ENCODE data around the gene UPK2. TPM values are rescaled to one million over a fixed set of nuclear protein-coding genes. Genes with fewer than 3 reads are reported as not detected.

The UPK2 gene
- total and polyA plus RNA-seq, 2 of the 13 experiments (the other 11 are each of a cell fraction or from before 2014, with no cell fraction given) = not detected

DNA sequence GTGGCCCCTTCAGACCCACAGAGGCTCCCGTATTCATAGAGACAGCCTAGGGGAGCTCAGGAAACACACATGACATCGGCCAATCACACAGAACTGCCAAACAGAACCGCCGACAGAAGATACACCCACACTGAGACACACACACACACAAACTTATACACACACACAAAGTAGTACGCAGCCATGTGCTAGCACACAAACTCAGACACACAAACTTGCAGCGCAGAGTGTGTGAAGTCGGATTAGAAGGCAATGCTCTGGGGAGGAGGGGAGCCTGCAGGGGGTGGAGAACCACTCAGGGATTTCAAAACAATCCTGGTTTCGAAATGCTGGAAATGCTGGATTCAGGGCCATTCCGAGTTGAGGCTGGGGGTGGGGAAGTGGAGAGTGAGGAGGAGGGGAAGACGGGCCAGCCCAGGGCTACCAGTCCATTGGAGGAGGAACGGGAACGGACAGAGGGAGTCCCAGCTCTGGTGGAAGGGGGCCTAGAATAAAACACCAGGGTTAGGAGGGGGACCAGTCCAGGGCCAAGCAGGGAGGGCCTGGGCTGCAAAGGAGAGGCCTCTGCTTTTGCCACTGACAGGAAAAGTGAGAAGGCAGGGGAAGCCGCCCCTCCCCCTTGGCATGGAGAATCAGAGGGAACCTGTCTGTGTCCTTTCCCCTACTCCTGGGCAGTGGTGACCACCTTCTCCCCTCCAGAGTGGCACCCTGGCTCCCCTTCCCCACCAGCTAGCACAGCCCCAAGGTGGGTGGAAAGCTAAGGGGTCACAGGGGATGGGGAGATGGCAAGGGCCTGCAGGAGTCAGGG is 34.8 kb upstream of the UPK2 start (continued):
- TF ChIP-seq, protein P1, sequence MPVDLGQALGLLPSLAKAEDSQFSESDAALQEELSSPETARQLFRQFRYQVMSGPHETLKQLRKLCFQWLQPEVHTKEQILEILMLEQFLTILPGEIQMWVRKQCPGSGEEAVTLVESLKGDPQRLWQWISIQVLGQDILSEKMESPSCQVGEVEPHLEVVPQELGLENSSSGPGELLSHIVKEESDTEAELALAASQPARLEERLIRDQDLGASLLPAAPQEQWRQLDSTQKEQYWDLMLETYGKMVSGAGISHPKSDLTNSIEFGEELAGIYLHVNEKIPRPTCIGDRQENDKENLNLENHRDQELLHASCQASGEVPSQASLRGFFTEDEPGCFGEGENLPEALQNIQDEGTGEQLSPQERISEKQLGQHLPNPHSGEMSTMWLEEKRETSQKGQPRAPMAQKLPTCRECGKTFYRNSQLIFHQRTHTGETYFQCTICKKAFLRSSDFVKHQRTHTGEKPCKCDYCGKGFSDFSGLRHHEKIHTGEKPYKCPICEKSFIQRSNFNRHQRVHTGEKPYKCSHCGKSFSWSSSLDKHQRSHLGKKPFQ (CRISPR knock-in tag; IDR thresholded peaks at IDR 0.05; ENCODE audit: insufficient replicate concordance) = no peak
- TF ChIP-seq NFYB (CRISPR knock-in tag; IDR thresholded peaks at IDR 0.05) (0 out of 2 replicates have a peak, but pooled peaks have one; percentile 7), ZNF20 (CRISPR knock-in tag; IDR thresholded peaks at IDR 0.05) (no peak), ZFP90 (CRISPR knock-in tag; IDR thresholded peaks at IDR 0.05; ENCODE audit: borderline replicate concordance) (no peak; the same call in 1 of the 2 replicates), FOXK2 (IDR thresholded peaks at IDR 0.05) (no peak), ZNF329 (CRISPR knock-in tag; IDR thresholded peaks at IDR 0.05; ENCODE audit: low read depth) (no peak), KLF15 (CRISPR knock-in tag; IDR thresholded peaks at IDR 0.05; ENCODE audit: borderline replicate concordance) (no peak), ZMYM4 (CRISPR knock-in tag; IDR thresholded peaks at IDR 0.05) (peak; percentile 61), ZNF709 (CRISPR knock-in tag; IDR thresholded peaks at IDR 0.05) (no peak), ZNF530 (CRISPR knock-in tag; IDR thresholded peaks at IDR 0.05; ENCODE audit: low read depth) (no peak), ZNF326 (CRISPR knock-in tag; IDR thresholded peaks at IDR 0.05; ENCODE audit: borderline replicate concordance) (no peak), HOXA3 (CRISPR knock-in tag; IDR thresholded peaks at IDR 0.05) (no peak), NFRKB (IDR thresholded peaks at IDR 0.05) (no peak), KLF12 (CRISPR knock-in tag; IDR thresholded peaks at IDR 0.05; ENCODE audit: borderline replicate concordance) (no peak), ZFYVE20 (CRISPR knock-in tag; IDR thresholded peaks at IDR 0.05; ENCODE audit: borderline replicate concordance, low read depth) (no peak), HMG20B (CRISPR knock-in tag; conservative IDR thresholded peaks at IDR 0.05) (peak; percentile 70; the same call in 1 of the 2 replicates), HOXA5 (CRISPR knock-in tag; IDR thresholded peaks at IDR 0.05) (0 out of 2 replicates have a peak, but pooled peaks have one; percentile 15), ZNF607 (CRISPR knock-in tag; IDR thresholded peaks at IDR 0.05; ENCODE audit: borderline replicate concordance) (no peak)
- TF ChIP-seq, protein P2, sequence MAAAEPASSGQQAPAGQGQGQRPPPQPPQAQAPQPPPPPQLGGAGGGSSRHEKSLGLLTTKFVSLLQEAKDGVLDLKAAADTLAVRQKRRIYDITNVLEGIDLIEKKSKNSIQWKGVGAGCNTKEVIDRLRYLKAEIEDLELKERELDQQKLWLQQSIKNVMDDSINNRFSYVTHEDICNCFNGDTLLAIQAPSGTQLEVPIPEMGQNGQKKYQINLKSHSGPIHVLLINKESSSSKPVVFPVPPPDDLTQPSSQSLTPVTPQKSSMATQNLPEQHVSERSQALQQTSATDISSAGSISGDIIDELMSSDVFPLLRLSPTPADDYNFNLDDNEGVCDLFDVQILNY (CRISPR knock-in tag; conservative IDR thresholded peaks at IDR 0.05) = no peak
- TF ChIP-seq, protein P3, sequence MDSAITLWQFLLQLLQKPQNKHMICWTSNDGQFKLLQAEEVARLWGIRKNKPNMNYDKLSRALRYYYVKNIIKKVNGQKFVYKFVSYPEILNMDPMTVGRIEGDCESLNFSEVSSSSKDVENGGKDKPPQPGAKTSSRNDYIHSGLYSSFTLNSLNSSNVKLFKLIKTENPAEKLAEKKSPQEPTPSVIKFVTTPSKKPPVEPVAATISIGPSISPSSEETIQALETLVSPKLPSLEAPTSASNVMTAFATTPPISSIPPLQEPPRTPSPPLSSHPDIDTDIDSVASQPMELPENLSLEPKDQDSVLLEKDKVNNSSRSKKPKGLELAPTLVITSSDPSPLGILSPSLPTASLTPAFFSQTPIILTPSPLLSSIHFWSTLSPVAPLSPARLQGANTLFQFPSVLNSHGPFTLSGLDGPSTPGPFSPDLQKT (CRISPR knock-in tag; IDR thresholded peaks at IDR 0.05; ENCODE audit: borderline replicate concordance) = no peak
- TF ChIP-seq, protein P4, sequence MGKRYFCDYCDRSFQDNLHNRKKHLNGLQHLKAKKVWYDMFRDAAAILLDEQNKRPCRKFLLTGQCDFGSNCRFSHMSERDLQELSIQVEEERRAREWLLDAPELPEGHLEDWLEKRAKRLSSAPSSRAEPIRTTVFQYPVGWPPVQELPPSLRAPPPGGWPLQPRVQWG (CRISPR knock-in tag; IDR thresholded peaks at IDR 0.05; ENCODE audit: borderline replicate concordance, low read depth) = no peak
- TF ChIP-seq, protein P5, sequence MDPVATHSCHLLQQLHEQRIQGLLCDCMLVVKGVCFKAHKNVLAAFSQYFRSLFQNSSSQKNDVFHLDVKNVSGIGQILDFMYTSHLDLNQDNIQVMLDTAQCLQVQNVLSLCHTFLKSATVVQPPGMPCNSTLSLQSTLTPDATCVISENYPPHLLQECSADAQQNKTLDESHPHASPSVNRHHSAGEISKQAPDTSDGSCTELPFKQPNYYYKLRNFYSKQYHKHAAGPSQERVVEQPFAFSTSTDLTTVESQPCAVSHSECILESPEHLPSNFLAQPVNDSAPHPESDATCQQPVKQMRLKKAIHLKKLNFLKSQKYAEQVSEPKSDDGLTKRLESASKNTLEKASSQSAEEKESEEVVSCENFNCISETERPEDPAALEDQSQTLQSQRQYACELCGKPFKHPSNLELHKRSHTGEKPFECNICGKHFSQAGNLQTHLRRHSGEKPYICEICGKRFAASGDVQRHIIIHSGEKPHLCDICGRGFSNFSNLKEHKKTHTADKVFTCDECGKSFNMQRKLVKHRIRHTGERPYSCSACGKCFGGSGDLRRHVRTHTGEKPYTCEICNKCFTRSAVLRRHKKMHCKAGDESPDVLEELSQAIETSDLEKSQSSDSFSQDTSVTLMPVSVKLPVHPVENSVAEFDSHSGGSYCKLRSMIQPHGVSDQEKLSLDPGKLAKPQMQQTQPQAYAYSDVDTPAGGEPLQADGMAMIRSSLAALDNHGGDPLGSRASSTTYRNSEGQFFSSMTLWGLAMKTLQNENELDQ (CRISPR knock-in tag; IDR thresholded peaks at IDR 0.05; ENCODE audit: borderline replicate concordance) = no peak
- TF ChIP-seq, protein P6, sequence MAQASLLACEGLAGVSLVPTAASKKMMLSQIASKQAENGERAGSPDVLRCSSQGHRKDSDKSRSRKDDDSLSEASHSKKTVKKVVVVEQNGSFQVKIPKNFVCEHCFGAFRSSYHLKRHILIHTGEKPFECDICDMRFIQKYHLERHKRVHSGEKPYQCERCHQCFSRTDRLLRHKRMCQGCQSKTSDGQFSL (CRISPR knock-in tag; IDR thresholded peaks at IDR 0.05) = 0 out of 2 replicates have a peak, but pooled peaks have one; percentile 36

Data from HepG2 (cell line).